HepG2 (cell line): Measurements from ENCODE around the gene CIBAR2. TPM values are rescaled to one million over a fixed set of nuclear protein-coding genes. Genes with fewer than 3 reads are reported as not detected.
A peak's percentile ranks its signal among the peaks of the same experiment; 100 is the strongest.

Source experiments
- ATAC-seq: fragments of 200-7000 bp; cut with Tn5 transposase; 3 replicates; pipeline ENCODE4 v1.9.1; 2020; ENCODE audit warnings: mild to moderate bottlenecking, moderate library complexity
- BruUV-seq: library from RNA; stranded (reverse); fragments of 400-500 nt; replicated peaks from 2 replicates; lab custom pipeline; 2021; lab: Mats Ljungman, UMichigan
- CTCF ChIA-PET: fragments of 300-600 bp; formaldehyde crosslinking; extraction: SDS; loops from one replicate; lab custom pipeline; 2021; ENCODE audit warnings: low total read pairs, inconsistent platforms, low intra/inter-chr PET ratio; lab: Yijun Ruan, JAX
- POLR2A ChIA-PET: fragments of 350-600 bp; sonication (Branson Sonifier 250); formaldehyde crosslinking; loops from one replicate; lab custom pipeline; 2020; ENCODE audit warnings: antibody characterized with exemption, inconsistent platforms; lab: Yijun Ruan, JAX
- DNase-seq: peaks from one replicate; pipeline ENCODE4 v3.0.0-alpha.2; 2015; ENCODE audit warnings: low spot score
- FAIRE-seq: peaks from 3 replicates; lab custom pipeline; 2011; peaks lifted over from hg19 to GRCh38; lab: Jason Lieb, UNC
- H2AFZ ChIP-seq: one replicate; pipeline ENCODE4 v1.6.1; 2011; ENCODE audit warnings: low read length, inconsistent platforms
- H3K27ac ChIP-seq: fragments of 300-600 bp; 3 replicates; pipeline ENCODE4 v1.8.0; 2011; ENCODE audit warnings: mixed run types, mild to moderate bottlenecking, mixed read lengths, low read length, inconsistent platforms; ENCODE audit not compliant: insufficient read depth; ENCODE audit errors: extremely low read length
- H3K27me3 ChIP-seq, 2 experiments: fragments of 200-600 bp in 1 of 2; 2 replicates in 1 of 2; 3 replicates in 1 of 2; pipeline versions ENCODE4 v1.6.0 to v1.8.0; 2011; ENCODE audit warnings: low read length in 2 of 2, mild to moderate bottlenecking in 2 of 2, moderate library complexity in 2 of 2, inconsistent platforms in 1 of 2; ENCODE audit not compliant: insufficient read depth in 2 of 2, control insufficient read depth in 1 of 2
- H3K36me3 ChIP-seq, 2 experiments: fragments of 200-600 bp in 1 of 2; replicated peaks in 1 of 2; 2 replicates in 1 of 2; 3 replicates in 1 of 2; pipeline versions ENCODE4 v1.5.1 to v1.8.0; 2011; ENCODE audit warnings: low read length in 2 of 2, inconsistent platforms in 1 of 2; ENCODE audit not compliant: insufficient read depth in 2 of 2, control insufficient read depth in 1 of 2
- H3K4me1 ChIP-seq: 2 replicates; pipeline ENCODE4 v1.5.1; 2012; ENCODE audit warnings: low read length, inconsistent platforms; ENCODE audit not compliant: insufficient read depth
- H3K4me2 ChIP-seq: 2 replicates; pipeline ENCODE4 v1.6.0; 2011; ENCODE audit warnings: low read depth, low read length, inconsistent platforms
- H3K4me3 ChIP-seq, 3 experiments: fragments of 200-600 bp in 1 of 3; sonication (generic), shearing (Covaris generic) in 1 of 3; replicated peaks in 1 of 3; 2 replicates each; pipeline ENCODE4 v1.5.1; 2011 to 2016; ENCODE audit warnings: low read length in 3 of 3, inconsistent platforms in 2 of 3, low read depth in 2 of 3, mild to moderate bottlenecking in 2 of 3, control low read depth in 1 of 3, mixed read lengths in 1 of 3; ENCODE audit not compliant: insufficient read depth in 1 of 3
- H3K79me2 ChIP-seq: one replicate; pipeline ENCODE4 v1.6.1; 2011; ENCODE audit warnings: low read length, inconsistent platforms; ENCODE audit not compliant: insufficient read depth
- H3K9ac ChIP-seq: 2 replicates; pipeline ENCODE4 v1.6.0; 2011; ENCODE audit warnings: mild to moderate bottlenecking, low read depth, low read length, inconsistent platforms; ENCODE audit not compliant: insufficient read depth
- H3K9me3 ChIP-seq: 2 replicates; pipeline ENCODE4 v1.5.1; 2012; ENCODE audit warnings: mild to moderate bottlenecking, low read length
- H4K20me1 ChIP-seq: 2 replicates; pipeline ENCODE4 v1.6.0; 2011; ENCODE audit warnings: inconsistent platforms, mild to moderate bottlenecking, low read length, moderate library complexity; ENCODE audit not compliant: insufficient read depth
- KAT7 ChIP-seq: IDR thresholded peaks from 2 replicates; pipeline ENCODE4 v1.6.1; 2018; ENCODE audit warnings: borderline replicate concordance, missing compliant biosample characterization
- PAWR ChIP-seq: sonication (generic); formaldehyde crosslinking; IDR thresholded peaks from 2 replicates; pipeline ENCODE4 v1.4.0; 2020; ENCODE audit warnings: missing genetic modification reagents, mild to moderate bottlenecking, borderline replicate concordance
- POLR2AphosphoS2 ChIP-seq: IDR thresholded peaks from 2 replicates; pipeline ENCODE4 v1.6.1; 2011; ENCODE audit warnings: low read depth, low read length, improper control_type of control experiment
- RBM22 ChIP-seq: fragments of 200-400 bp; formaldehyde crosslinking; optimal IDR thresholded peaks from 2 replicates; pipeline ENCODE3; 2017; ENCODE audit warnings: mild to moderate bottlenecking, low read length, moderate library complexity
- RXRA ChIP-seq: sonication (generic); formaldehyde crosslinking; IDR thresholded peaks from 2 replicates; pipeline ENCODE4 v1.5.1; 2020; ENCODE audit warnings: missing genetic modification reagents
- SRSF9 ChIP-seq: fragments of 200-400 bp; formaldehyde crosslinking; IDR thresholded peaks from 2 replicates; pipeline ENCODE4 v1.6.1; 2018; ENCODE audit warnings: borderline replicate concordance, mild to moderate bottlenecking, low read depth, low read length; ENCODE audit not compliant: insufficient read depth, poor library complexity, severe bottlenecking
- ZNF501 ChIP-seq: sonication (generic); formaldehyde crosslinking; IDR thresholded peaks from 2 replicates; pipeline ENCODE4 v1.5.1; 2020; ENCODE audit warnings: mild to moderate bottlenecking, moderate library complexity, missing genetic modification reagents
- ZNF530 ChIP-seq: sonication (generic); formaldehyde crosslinking; IDR thresholded peaks from 2 replicates; pipeline ENCODE4 v1.5.0; 2020; ENCODE audit warnings: low read depth, mild to moderate bottlenecking, missing genetic modification reagents
- ZNF7 ChIP-seq: IDR thresholded peaks from 2 replicates; pipeline ENCODE4 v1.6.1; 2016; ENCODE audit warnings: missing biosample characterization, missing genetic modification reagents
- ZNF746 ChIP-seq: sonication (generic); formaldehyde crosslinking; IDR thresholded peaks from 2 replicates; pipeline ENCODE4 v1.8.0; 2022; ENCODE audit warnings: mild to moderate bottlenecking, missing genetic modification reagents
- ZNF781 ChIP-seq: sonication (generic); formaldehyde crosslinking; IDR thresholded peaks from 2 replicates; pipeline ENCODE4 v1.5.1; 2020; ENCODE audit warnings: borderline replicate concordance, mild to moderate bottlenecking, missing genetic modification reagents; ENCODE audit errors: not compliant biosample characterization
- ZNF788 ChIP-seq: sonication (generic); formaldehyde crosslinking; IDR thresholded peaks from 2 replicates; pipeline ENCODE4 v1.5.0; 2020; ENCODE audit warnings: mild to moderate bottlenecking, missing genetic modification reagents, borderline replicate concordance
- WGBS: methylation state at CpG from one replicate; pipeline ENCODE4 v1.1.6; 2017; ENCODE audit warnings: low lambda C conversion rate; 5-methylcytosine and 5-hydroxymethylcytosine counted together
- in situ Hi-C: cut with HindIII; loops from 2 replicates; pipeline ENCODE4 v1.10.0; 2017; ENCODE audit warnings: low pct_unique_long_range_greater_than_20kb; ENCODE audit not compliant: extremely low pct_ligation_motif_present
- intact Hi-C: fragments of 100-400 bp; cut with micrococcal nuclease; formaldehyde crosslinking; loops from one replicate; pipeline ENCODE4 v1.10.0; 2022; ENCODE audit not compliant: unreplicated experiment
- polyA plus RNA-seq, 8 experiments: library from polyadenylated mRNA; depleted of rRNA in 3 of 8; stranded (reverse) in 7 of 8; unstranded in 1 of 8; fragments of >200 nt; fragmentation: Illumina TruSeq in 4 of 8; extraction: Trizol in 4 of 8; gene quantifications; 2 replicates each; pipeline versions ENCODE4 v1.2.1 to v1.2.3, GENCODE V29; 2011 to 2016; ENCODE audit warnings: low read depth in 4 of 8, missing spikeins in 1 of 8, mixed read lengths in 1 of 8; ENCODE audit not compliant: insufficient read depth in 1 of 8
- total RNA-seq, 5 experiments: library from RNA; depleted of rRNA; stranded (reverse); fragments of >200 nt; fragmentation: Illumina TruSeq; extraction: Trizol; gene quantifications; 2 replicates each; pipeline ENCODE4 v1.2.3, GENCODE V29; 2016; ENCODE audit warnings: low read depth in 1 of 5
- TF ChIP-seq, protein P1 (sequence below): sonication (generic); formaldehyde crosslinking; IDR thresholded peaks from 2 replicates; pipeline ENCODE4 v1.4.0; 2020; ENCODE audit warnings: missing genetic modification reagents
- TF ChIP-seq, protein P2 (sequence below): sonication (generic); formaldehyde crosslinking; IDR thresholded peaks from 2 replicates; pipeline ENCODE4 v1.9.0; 2021; ENCODE audit warnings: missing genetic modification reagents, mild to moderate bottlenecking, borderline replicate concordance
- TF ChIP-seq, protein P3 (sequence below): sonication (generic); formaldehyde crosslinking; IDR thresholded peaks from 2 replicates; pipeline ENCODE4 v1.5.1; 2020; ENCODE audit warnings: missing genetic modification reagents, mild to moderate bottlenecking, borderline replicate concordance
- TF ChIP-seq, protein P4 (sequence below): sonication (generic); formaldehyde crosslinking; IDR thresholded peaks from 2 replicates; pipeline ENCODE4 v1.4.0; 2020; ENCODE audit warnings: mild to moderate bottlenecking, low read depth, missing genetic modification reagents
- TF ChIP-seq, protein P5 (sequence below): sonication (generic); formaldehyde crosslinking; IDR thresholded peaks from 2 replicates; pipeline ENCODE4 v1.4.0; 2020; ENCODE audit warnings: missing genetic modification reagents

Gene CIBAR2
- total and polyA plus RNA-seq, 2 of the 13 experiments (the other 11 are each of a cell fraction or from before 2014, with no cell fraction given) = not detected

DNA sequence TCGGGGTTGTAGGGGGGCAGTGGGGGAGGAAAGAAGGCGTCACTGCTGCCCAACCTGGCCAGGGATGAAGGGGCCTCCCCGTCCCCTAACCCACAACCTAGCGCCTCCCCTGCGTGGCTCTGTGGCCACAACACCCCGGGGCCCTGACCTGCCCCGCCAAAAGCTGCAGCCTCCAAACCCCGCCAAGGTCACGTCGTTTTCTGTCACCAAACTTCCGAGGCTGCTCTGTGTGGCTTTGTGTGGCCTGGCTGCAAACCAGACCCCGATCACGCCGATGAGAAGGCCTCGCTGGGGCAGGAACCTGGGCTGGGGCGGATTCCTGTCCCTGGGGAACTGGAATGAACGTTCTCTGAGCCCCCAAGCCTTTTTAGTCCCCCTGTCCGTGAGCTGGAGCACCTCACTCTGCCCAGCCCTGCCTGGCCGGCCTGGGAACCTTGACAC, 30.5 kb upstream of the CIBAR2 start:
- Histone ChIP-seq H3K27ac (no peak overlapping the region), H3K79me2 (no peaks in the 10 kb centered on the region), H3K9ac (no peak overlapping the region; the same call in 1 of the 2 replicates), H3K4me3 (peak overlapping the region; percentile 6 to 59 (median 11); a peak in 2 of 6 replicates), H3K36me3 (no peaks in the 10 kb centered on the region), H3K4me1 (peaks cover 99% of the 10 kb centered on the region), H3K4me2 (peak overlapping the region; percentile 77), H4K20me1 (no peaks in the 10 kb centered on the region), H3K27me3 (peaks cover 3 to 43% of the 10 kb centered on the region in 2 experiments), H3K9me3 (no peaks in the 10 kb centered on the region), H2AFZ (no peak overlapping the region)
- peak; percentile 6 for ATAC-seq
- no peak for FAIRE-seq
- in situ Hi-C loops (no loop called here), intact Hi-C loops (no loop called here)
- WGBS = 11% methylated on average over 11 of the region's 19 CpGs
- no TSS peak for BruUV-seq
- no peak for DNase-seq
- CTCF ChIA-PET = no interaction called here
- POLR2A ChIA-PET = interaction anchor here (1.1 to 11.3 kb wide), 8 partner anchors 8 to 58 kb away, joined by 4 to 293 read pairs (median 4); no protein-coding TSS in a partner anchor
- TF ChIP-seq, protein P1, sequence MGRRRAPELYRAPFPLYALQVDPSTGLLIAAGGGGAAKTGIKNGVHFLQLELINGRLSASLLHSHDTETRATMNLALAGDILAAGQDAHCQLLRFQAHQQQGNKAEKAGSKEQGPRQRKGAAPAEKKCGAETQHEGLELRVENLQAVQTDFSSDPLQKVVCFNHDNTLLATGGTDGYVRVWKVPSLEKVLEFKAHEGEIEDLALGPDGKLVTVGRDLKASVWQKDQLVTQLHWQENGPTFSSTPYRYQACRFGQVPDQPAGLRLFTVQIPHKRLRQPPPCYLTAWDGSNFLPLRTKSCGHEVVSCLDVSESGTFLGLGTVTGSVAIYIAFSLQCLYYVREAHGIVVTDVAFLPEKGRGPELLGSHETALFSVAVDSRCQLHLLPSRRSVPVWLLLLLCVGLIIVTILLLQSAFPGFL (CRISPR knock-in tag) = no peak
- no peak for TF ChIP-seq ZNF7
- TF ChIP-seq ZNF781 = no peak
- TF ChIP-seq, protein P2, sequence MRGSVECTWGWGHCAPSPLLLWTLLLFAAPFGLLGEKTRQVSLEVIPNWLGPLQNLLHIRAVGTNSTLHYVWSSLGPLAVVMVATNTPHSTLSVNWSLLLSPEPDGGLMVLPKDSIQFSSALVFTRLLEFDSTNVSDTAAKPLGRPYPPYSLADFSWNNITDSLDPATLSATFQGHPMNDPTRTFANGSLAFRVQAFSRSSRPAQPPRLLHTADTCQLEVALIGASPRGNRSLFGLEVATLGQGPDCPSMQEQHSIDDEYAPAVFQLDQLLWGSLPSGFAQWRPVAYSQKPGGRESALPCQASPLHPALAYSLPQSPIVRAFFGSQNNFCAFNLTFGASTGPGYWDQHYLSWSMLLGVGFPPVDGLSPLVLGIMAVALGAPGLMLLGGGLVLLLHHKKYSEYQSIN (CRISPR knock-in tag) = no peak
- no peak for TF ChIP-seq POLR2AphosphoS2
- TF ChIP-seq ZNF746 = no peak
- no peak for TF ChIP-seq RBM22
- no peak for TF ChIP-seq ZNF530
- TF ChIP-seq ZNF788 (CRISPR knock-in tag) = no peak
- no peak for TF ChIP-seq ZNF501 (CRISPR knock-in tag)
- TF ChIP-seq, protein P3, sequence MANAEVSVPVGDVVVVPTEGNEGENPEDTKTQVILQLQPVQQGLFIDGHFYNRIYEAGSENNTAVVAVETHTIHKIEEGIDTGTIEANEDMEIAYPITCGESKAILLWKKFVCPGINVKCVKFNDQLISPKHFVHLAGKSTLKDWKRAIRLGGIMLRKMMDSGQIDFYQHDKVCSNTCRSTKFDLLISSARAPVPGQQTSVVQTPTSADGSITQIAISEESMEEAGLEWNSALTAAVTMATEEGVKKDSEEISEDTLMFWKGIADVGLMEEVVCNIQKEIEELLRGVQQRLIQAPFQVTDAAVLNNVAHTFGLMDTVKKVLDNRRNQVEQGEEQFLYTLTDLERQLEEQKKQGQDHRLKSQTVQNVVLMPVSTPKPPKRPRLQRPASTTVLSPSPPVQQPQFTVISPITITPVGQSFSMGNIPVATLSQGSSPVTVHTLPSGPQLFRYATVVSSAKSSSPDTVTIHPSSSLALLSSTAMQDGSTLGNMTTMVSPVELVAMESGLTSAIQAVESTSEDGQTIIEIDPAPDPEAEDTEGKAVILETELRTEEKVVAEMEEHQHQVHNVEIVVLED (CRISPR knock-in tag) = no peak
- TF ChIP-seq PAWR (CRISPR knock-in tag) = no peak
- TF ChIP-seq KAT7 = no peak
- TF ChIP-seq, protein P4, sequence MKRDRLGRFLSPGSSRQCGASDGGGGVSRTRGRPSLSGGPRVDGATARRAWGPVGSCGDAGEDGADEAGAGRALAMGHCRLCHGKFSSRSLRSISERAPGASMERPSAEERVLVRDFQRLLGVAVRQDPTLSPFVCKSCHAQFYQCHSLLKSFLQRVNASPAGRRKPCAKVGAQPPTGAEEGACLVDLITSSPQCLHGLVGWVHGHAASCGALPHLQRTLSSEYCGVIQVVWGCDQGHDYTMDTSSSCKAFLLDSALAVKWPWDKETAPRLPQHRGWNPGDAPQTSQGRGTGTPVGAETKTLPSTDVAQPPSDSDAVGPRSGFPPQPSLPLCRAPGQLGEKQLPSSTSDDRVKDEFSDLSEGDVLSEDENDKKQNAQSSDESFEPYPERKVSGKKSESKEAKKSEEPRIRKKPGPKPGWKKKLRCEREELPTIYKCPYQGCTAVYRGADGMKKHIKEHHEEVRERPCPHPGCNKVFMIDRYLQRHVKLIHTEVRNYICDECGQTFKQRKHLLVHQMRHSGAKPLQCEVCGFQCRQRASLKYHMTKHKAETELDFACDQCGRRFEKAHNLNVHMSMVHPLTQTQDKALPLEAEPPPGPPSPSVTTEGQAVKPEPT (CRISPR knock-in tag) = no peak
- TF ChIP-seq SRSF9 = no peak
- no peak; the same call in 1 of the 2 replicates for TF ChIP-seq RXRA
- TF ChIP-seq, protein P5, sequence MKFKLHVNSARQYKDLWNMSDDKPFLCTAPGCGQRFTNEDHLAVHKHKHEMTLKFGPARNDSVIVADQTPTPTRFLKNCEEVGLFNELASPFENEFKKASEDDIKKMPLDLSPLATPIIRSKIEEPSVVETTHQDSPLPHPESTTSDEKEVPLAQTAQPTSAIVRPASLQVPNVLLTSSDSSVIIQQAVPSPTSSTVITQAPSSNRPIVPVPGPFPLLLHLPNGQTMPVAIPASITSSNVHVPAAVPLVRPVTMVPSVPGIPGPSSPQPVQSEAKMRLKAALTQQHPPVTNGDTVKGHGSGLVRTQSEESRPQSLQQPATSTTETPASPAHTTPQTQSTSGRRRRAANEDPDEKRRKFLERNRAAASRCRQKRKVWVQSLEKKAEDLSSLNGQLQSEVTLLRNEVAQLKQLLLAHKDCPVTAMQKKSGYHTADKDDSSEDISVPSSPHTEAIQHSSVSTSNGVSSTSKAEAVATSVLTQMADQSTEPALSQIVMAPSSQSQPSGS = no peak; the same call in 1 of the 2 replicates
